HepG2 (cell line): ENCODE measurements around the gene CHCHD5. TPM values are rescaled to one million over a fixed set of nuclear protein-coding genes. Genes with fewer than 3 reads are reported as not detected.

ENCODE experiments used
- ARNT ChIP-seq: fragments of 450-650 bp; IDR thresholded peaks from 2 replicates; pipeline ENCODE4 v1.6.1; 2017
- CHD4 ChIP-seq: fragments of 200-600 bp; sonication (generic); IDR thresholded peaks from 2 replicates; pipeline ENCODE4 v1.7.0; 2017; ENCODE audit warnings: mild to moderate bottlenecking, low read length, borderline replicate concordance
- FLYWCH1 ChIP-seq: sonication (generic); formaldehyde crosslinking; IDR thresholded peaks from 2 replicates; pipeline ENCODE4 v1.8.1; 2023; ENCODE audit warnings: mild to moderate bottlenecking, missing genetic modification reagents
- GLI4 ChIP-seq: sonication (generic); formaldehyde crosslinking; IDR thresholded peaks from 2 replicates; pipeline ENCODE4 v1.5.1; 2020; ENCODE audit warnings: missing genetic modification reagents, mild to moderate bottlenecking, moderate library complexity, borderline replicate concordance
- HNF4G ChIP-seq, 2 experiments: sonication (generic) in 1 of 2; formaldehyde crosslinking in 1 of 2; IDR thresholded peaks; 2 replicates each; pipeline versions ENCODE4 v1.4.0 to v1.6.1; 2011 to 2020; ENCODE audit warnings: borderline replicate concordance in 2 of 2, low read depth in 2 of 2, mild to moderate bottlenecking in 2 of 2, low read length in 1 of 2, missing genetic modification reagents in 1 of 2, moderate library complexity in 1 of 2
- KAT2B ChIP-seq: fragments of 150-350 bp; IDR thresholded peaks from 2 replicates; pipeline ENCODE4 v1.6.1; 2014; ENCODE audit warnings: low read depth, low read length, borderline replicate concordance
- KLF13 ChIP-seq: sonication (generic); formaldehyde crosslinking; IDR thresholded peaks from 2 replicates; pipeline ENCODE4 v1.4.0; 2020; ENCODE audit warnings: mild to moderate bottlenecking, missing genetic modification reagents
- MAFK ChIP-seq, 2 experiments: IDR thresholded peaks in 1 of 2; conservative IDR thresholded peaks in 1 of 2; 2 replicates each; pipeline ENCODE4 v1.6.1; 2011; ENCODE audit warnings: improper control_type of control experiment in 2 of 2, low read length in 2 of 2
- MED13 ChIP-seq: sonication (generic); formaldehyde crosslinking; IDR thresholded peaks from 2 replicates; pipeline ENCODE4 v1.5.0; 2020; ENCODE audit warnings: missing genetic modification reagents
- POGK ChIP-seq: sonication (generic); formaldehyde crosslinking; conservative IDR thresholded peaks from 2 replicates; pipeline ENCODE4 v1.8.0; 2022; ENCODE audit warnings: mild to moderate bottlenecking, moderate library complexity, missing genetic modification reagents
- POLR2A ChIP-seq, 2 experiments: IDR thresholded peaks; 2 replicates each; pipeline ENCODE4 v1.6.1; 2011; ENCODE audit warnings: low read depth in 2 of 2, low read length in 2 of 2, mild to moderate bottlenecking in 1 of 2, moderate library complexity in 1 of 2; ENCODE audit not compliant: insufficient read depth in 1 of 2
- RBM39 ChIP-seq: fragments of 200-400 bp; formaldehyde crosslinking; IDR thresholded peaks from one replicate; pipeline ENCODE4 v1.6.1; 2018; ENCODE audit warnings: antibody characterized with exemption, mild to moderate bottlenecking, low read depth, low read length; ENCODE audit not compliant: poor library complexity, severe bottlenecking
- SUZ12 ChIP-seq: fragments of 150-350 bp; IDR thresholded peaks from 2 replicates; pipeline ENCODE4 v1.6.1; 2014; ENCODE audit warnings: low read depth, low read length
- polyA plus RNA-seq, 8 experiments: library from polyadenylated mRNA; depleted of rRNA in 3 of 8; stranded (reverse) in 7 of 8; unstranded in 1 of 8; fragments of >200 nt; fragmentation: Illumina TruSeq in 4 of 8; extraction: Trizol in 4 of 8; gene quantifications; 2 replicates each; pipeline versions ENCODE4 v1.2.1 to v1.2.3, GENCODE V29; 2011 to 2016; ENCODE audit warnings: low read depth in 4 of 8, missing spikeins in 1 of 8, mixed read lengths in 1 of 8; ENCODE audit not compliant: insufficient read depth in 1 of 8
- total RNA-seq, 5 experiments: library from RNA; depleted of rRNA; stranded (reverse); fragments of >200 nt; fragmentation: Illumina TruSeq; extraction: Trizol; gene quantifications; 2 replicates each; pipeline ENCODE4 v1.2.3, GENCODE V29; 2016; ENCODE audit warnings: low read depth in 1 of 5
- TF ChIP-seq, protein P1 (sequence below): sonication (generic); formaldehyde crosslinking; IDR thresholded peaks from 2 replicates; pipeline ENCODE4 v1.9.0; 2021; ENCODE audit warnings: missing genetic modification reagents, mild to moderate bottlenecking, borderline replicate concordance
- TF ChIP-seq, protein P2 (sequence below): sonication (generic); formaldehyde crosslinking; IDR thresholded peaks from 2 replicates; pipeline ENCODE4 v1.9.0; 2021; ENCODE audit warnings: mild to moderate bottlenecking, missing genetic modification reagents
- TF ChIP-seq, protein P3 (sequence below): sonication (generic); formaldehyde crosslinking; IDR thresholded peaks from 2 replicates; pipeline ENCODE4 v1.5.1; 2020; ENCODE audit warnings: mild to moderate bottlenecking, missing genetic modification reagents, moderate library complexity

Gene CHCHD5
- total and polyA plus RNA-seq, 2 of the 13 experiments (the other 11 are each of a cell fraction or from before 2014, with no cell fraction given): 19.0 to 23.9 TPM

GRCh38 chr2:112584891-112585250 is 462 bp downstream of the CHCHD5 start (continued):
- TF ChIP-seq, protein P1, sequence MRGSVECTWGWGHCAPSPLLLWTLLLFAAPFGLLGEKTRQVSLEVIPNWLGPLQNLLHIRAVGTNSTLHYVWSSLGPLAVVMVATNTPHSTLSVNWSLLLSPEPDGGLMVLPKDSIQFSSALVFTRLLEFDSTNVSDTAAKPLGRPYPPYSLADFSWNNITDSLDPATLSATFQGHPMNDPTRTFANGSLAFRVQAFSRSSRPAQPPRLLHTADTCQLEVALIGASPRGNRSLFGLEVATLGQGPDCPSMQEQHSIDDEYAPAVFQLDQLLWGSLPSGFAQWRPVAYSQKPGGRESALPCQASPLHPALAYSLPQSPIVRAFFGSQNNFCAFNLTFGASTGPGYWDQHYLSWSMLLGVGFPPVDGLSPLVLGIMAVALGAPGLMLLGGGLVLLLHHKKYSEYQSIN (CRISPR knock-in tag): no peak
- TF ChIP-seq MED13 (CRISPR knock-in tag) (no peak), POLR2A (IDR thresholded peaks at IDR 0.05; ENCODE audit: insufficient read depth in 1 of 2, low read depth in 2 of 2, low read length in 2 of 2) (no peak), KLF13 (CRISPR knock-in tag) (no peak), RBM39 (no peak), HNF4G (IDR thresholded peaks at IDR 0.05; ENCODE audit: borderline replicate concordance, low read depth, low read length) (no peak; the same call in 1 of the 2 replicates), HNF4G (CRISPR knock-in tag; IDR thresholded peaks at IDR 0.05; ENCODE audit: borderline replicate concordance, low read depth) (peak; percentile 62; the same call in 1 of the 2 replicates), CHD4 (peak; percentile 69; the same call in 1 of the 2 replicates), SUZ12 (no peak), FLYWCH1 (CRISPR knock-in tag) (0 out of 2 replicates have a peak, but pooled peaks have one; percentile 15), ARNT (no peak), GLI4 (0 out of 2 replicates have a peak, but pooled peaks have one; percentile 7), POGK (CRISPR knock-in tag) (no peak), MAFK (conservative IDR thresholded peaks at IDR 0.05 in 1 of 2, IDR thresholded peaks at IDR 0.05 in 1 of 2; ENCODE audit: low read length in 2 of 2) (no peak), KAT2B (no peak)
- TF ChIP-seq, protein P2, sequence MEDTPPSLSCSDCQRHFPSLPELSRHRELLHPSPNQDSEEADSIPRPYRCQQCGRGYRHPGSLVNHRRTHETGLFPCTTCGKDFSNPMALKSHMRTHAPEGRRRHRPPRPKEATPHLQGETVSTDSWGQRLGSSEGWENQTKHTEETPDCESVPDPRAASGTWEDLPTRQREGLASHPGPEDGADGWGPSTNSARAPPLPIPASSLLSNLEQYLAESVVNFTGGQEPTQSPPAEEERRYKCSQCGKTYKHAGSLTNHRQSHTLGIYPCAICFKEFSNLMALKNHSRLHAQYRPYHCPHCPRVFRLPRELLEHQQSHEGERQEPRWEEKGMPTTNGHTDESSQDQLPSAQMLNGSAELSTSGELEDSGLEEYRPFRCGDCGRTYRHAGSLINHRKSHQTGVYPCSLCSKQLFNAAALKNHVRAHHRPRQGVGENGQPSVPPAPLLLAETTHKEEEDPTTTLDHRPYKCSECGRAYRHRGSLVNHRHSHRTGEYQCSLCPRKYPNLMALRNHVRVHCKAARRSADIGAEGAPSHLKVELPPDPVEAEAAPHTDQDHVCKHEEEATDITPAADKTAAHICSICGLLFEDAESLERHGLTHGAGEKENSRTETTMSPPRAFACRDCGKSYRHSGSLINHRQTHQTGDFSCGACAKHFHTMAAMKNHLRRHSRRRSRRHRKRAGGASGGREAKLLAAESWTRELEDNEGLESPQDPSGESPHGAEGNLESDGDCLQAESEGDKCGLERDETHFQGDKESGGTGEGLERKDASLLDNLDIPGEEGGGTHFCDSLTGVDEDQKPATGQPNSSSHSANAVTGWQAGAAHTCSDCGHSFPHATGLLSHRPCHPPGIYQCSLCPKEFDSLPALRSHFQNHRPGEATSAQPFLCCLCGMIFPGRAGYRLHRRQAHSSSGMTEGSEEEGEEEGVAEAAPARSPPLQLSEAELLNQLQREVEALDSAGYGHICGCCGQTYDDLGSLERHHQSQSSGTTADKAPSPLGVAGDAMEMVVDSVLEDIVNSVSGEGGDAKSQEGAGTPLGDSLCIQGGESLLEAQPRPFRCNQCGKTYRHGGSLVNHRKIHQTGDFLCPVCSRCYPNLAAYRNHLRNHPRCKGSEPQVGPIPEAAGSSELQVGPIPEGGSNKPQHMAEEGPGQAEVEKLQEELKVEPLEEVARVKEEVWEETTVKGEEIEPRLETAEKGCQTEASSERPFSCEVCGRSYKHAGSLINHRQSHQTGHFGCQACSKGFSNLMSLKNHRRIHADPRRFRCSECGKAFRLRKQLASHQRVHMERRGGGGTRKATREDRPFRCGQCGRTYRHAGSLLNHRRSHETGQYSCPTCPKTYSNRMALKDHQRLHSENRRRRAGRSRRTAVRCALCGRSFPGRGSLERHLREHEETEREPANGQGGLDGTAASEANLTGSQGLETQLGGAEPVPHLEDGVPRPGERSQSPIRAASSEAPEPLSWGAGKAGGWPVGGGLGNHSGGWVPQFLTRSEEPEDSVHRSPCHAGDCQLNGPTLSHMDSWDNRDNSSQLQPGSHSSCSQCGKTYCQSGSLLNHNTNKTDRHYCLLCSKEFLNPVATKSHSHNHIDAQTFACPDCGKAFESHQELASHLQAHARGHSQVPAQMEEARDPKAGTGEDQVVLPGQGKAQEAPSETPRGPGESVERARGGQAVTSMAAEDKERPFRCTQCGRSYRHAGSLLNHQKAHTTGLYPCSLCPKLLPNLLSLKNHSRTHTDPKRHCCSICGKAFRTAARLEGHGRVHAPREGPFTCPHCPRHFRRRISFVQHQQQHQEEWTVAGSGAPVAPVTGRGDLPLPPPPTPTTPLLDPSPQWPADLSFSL: peak; percentile 6; the same call in 1 of the 2 replicates
- TF ChIP-seq, protein P3, sequence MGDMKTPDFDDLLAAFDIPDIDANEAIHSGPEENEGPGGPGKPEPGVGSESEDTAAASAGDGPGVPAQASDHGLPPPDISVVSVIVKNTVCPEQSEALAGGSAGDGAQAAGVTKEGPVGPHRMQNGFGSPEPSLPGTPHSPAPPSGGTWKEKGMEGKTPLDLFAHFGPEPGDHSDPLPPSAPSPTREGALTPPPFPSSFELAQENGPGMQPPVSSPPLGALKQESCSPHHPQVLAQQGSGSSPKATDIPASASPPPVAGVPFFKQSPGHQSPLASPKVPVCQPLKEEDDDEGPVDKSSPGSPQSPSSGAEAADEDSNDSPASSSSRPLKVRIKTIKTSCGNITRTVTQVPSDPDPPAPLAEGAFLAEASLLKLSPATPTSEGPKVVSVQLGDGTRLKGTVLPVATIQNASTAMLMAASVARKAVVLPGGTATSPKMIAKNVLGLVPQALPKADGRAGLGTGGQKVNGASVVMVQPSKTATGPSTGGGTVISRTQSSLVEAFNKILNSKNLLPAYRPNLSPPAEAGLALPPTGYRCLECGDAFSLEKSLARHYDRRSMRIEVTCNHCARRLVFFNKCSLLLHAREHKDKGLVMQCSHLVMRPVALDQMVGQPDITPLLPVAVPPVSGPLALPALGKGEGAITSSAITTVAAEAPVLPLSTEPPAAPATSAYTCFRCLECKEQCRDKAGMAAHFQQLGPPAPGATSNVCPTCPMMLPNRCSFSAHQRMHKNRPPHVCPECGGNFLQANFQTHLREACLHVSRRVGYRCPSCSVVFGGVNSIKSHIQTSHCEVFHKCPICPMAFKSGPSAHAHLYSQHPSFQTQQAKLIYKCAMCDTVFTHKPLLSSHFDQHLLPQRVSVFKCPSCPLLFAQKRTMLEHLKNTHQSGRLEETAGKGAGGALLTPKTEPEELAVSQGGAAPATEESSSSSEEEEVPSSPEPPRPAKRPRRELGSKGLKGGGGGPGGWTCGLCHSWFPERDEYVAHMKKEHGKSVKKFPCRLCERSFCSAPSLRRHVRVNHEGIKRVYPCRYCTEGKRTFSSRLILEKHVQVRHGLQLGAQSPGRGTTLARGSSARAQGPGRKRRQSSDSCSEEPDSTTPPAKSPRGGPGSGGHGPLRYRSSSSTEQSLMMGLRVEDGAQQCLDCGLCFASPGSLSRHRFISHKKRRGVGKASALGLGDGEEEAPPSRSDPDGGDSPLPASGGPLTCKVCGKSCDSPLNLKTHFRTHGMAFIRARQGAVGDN (CRISPR knock-in tag): 0 out of 2 replicates have a peak, but pooled peaks have one; percentile 3
